HepG2 (cell line): ENCODE data around the gene ST13. TPM values are rescaled to one million over a fixed set of nuclear protein-coding genes. Genes with fewer than 3 reads are reported as not detected.

Experiments used
- ARID3A ChIP-seq: IDR thresholded peaks from 2 replicates; pipeline ENCODE4 v1.6.1; 2012; ENCODE audit warnings: low read depth, low read length, improper control_type of control experiment
- GMEB1 ChIP-seq: sonication (generic); formaldehyde crosslinking; IDR thresholded peaks from 2 replicates; pipeline ENCODE4 v1.5.1; 2020; ENCODE audit warnings: missing genetic modification reagents, mild to moderate bottlenecking, borderline replicate concordance
- LCORL ChIP-seq, 2 experiments: fragments of 450-650 bp in 1 of 2; sonication (generic) in 1 of 2; formaldehyde crosslinking in 1 of 2; IDR thresholded peaks; 2 replicates each; pipeline versions ENCODE4 v1.5.0 to v1.6.1; 2017 to 2020; ENCODE audit warnings: antibody characterized with exemption in 1 of 2, missing genetic modification reagents in 1 of 2
- MAFF ChIP-seq: IDR thresholded peaks from 2 replicates; pipeline ENCODE4 v1.6.1; 2011; ENCODE audit warnings: low read depth, low read length, improper control_type of control experiment
- NPAS2 ChIP-seq: sonication (generic); formaldehyde crosslinking; IDR thresholded peaks from 2 replicates; pipeline ENCODE4 v1.8.0; 2022; ENCODE audit warnings: mild to moderate bottlenecking, missing genetic modification reagents, borderline replicate concordance
- POLR2AphosphoS5 ChIP-seq: IDR thresholded peaks from 2 replicates; pipeline ENCODE4 v1.6.1; 2012; ENCODE audit warnings: low read depth, low read length
- TBX3 ChIP-seq: fragments of 450-650 bp; IDR thresholded peaks from 2 replicates; pipeline ENCODE4 v1.6.1; 2017; ENCODE audit warnings: antibody characterized with exemption, mild to moderate bottlenecking, inconsistent platforms, borderline replicate concordance
- TFAP4 ChIP-seq: sonication (generic); IDR thresholded peaks from 2 replicates; pipeline ENCODE4 v1.6.1; 2016; ENCODE audit warnings: low read depth, borderline replicate concordance
- TP53 ChIP-seq: sonication (generic); formaldehyde crosslinking; conservative IDR thresholded peaks from 2 replicates; pipeline ENCODE4 v1.4.0; 2020; ENCODE audit warnings: missing genetic modification reagents
- TSC22D2 ChIP-seq: sonication (generic); formaldehyde crosslinking; IDR thresholded peaks from 2 replicates; pipeline ENCODE4 v1.5.1; 2020; ENCODE audit warnings: missing genetic modification reagents, mild to moderate bottlenecking, borderline replicate concordance
- ZBTB4 ChIP-seq: sonication (generic); formaldehyde crosslinking; IDR thresholded peaks from 2 replicates; pipeline ENCODE4 v1.4.0; 2020; ENCODE audit warnings: missing genetic modification reagents, mild to moderate bottlenecking, borderline replicate concordance
- ZBTB7A ChIP-seq: sonication (generic); formaldehyde crosslinking; IDR thresholded peaks from 2 replicates; pipeline ENCODE4 v1.8.0; 2022; ENCODE audit warnings: mild to moderate bottlenecking, missing genetic modification reagents
- ZC3H4 ChIP-seq: sonication (generic); formaldehyde crosslinking; IDR thresholded peaks from 2 replicates; pipeline ENCODE4 v1.4.0; 2020; ENCODE audit warnings: missing genetic modification reagents, borderline replicate concordance
- ZFYVE20 ChIP-seq: sonication (generic); formaldehyde crosslinking; IDR thresholded peaks from 2 replicates; pipeline ENCODE4 v1.8.0; 2023; ENCODE audit warnings: low read depth, mild to moderate bottlenecking, moderate library complexity, missing genetic modification reagents, borderline replicate concordance
- ZNF317 ChIP-seq: sonication (generic); formaldehyde crosslinking; IDR thresholded peaks from 2 replicates; pipeline ENCODE4 v1.5.0; 2020; ENCODE audit warnings: mild to moderate bottlenecking, missing genetic modification reagents
- ZNF335 ChIP-seq: sonication (generic); formaldehyde crosslinking; IDR thresholded peaks from 2 replicates; pipeline ENCODE4 v1.4.0; 2020; ENCODE audit warnings: missing genetic modification reagents
- ZNF547 ChIP-seq: sonication (generic); formaldehyde crosslinking; IDR thresholded peaks from 2 replicates; pipeline ENCODE4 v1.5.1; 2020; ENCODE audit warnings: mild to moderate bottlenecking, missing genetic modification reagents
- polyA plus RNA-seq, 8 experiments: library from polyadenylated mRNA; depleted of rRNA in 3 of 8; stranded (reverse) in 7 of 8; unstranded in 1 of 8; fragments of >200 nt; fragmentation: Illumina TruSeq in 4 of 8; extraction: Trizol in 4 of 8; gene quantifications; 2 replicates each; pipeline versions ENCODE4 v1.2.1 to v1.2.3, GENCODE V29; 2011 to 2016; ENCODE audit warnings: low read depth in 4 of 8, missing spikeins in 1 of 8, mixed read lengths in 1 of 8; ENCODE audit not compliant: insufficient read depth in 1 of 8
- total RNA-seq, 5 experiments: library from RNA; depleted of rRNA; stranded (reverse); fragments of >200 nt; fragmentation: Illumina TruSeq; extraction: Trizol; gene quantifications; 2 replicates each; pipeline ENCODE4 v1.2.3, GENCODE V29; 2016; ENCODE audit warnings: low read depth in 1 of 5

Gene ST13
- total and polyA plus RNA-seq, 2 of the 13 experiments (the other 11 are each of a cell fraction or from before 2014, with no cell fraction given) = 110 to 274 TPM

GRCh38 chr22:40856513-40857308 lies at the start of gene ST13, which contains the start of gene XPNPEP3 (continued):
- TF ChIP-seq ZNF335 (CRISPR knock-in tag) (peak; percentile 100), GMEB1 (CRISPR knock-in tag) (peak; percentile 88), ZC3H4 (CRISPR knock-in tag) (no peak), MAFF (no peak), ZBTB4 (no peak; the same call in 1 of the 2 replicates), ZBTB7A (CRISPR knock-in tag) (peak; percentile 94), POLR2AphosphoS5 (peak; percentile 77), TSC22D2 (CRISPR knock-in tag) (no peak), ZNF317 (CRISPR knock-in tag) (peak; percentile 11; the same call in 1 of the 2 replicates), TP53 (no peak), TFAP4 (no peak), ARID3A (no peak), LCORL (IDR thresholded peaks at IDR 0.05) (no peak), LCORL (CRISPR knock-in tag; IDR thresholded peaks at IDR 0.05) (peak; percentile 29; the same call in 1 of the 2 replicates), NPAS2 (CRISPR knock-in tag) (peak; percentile 60; the same call in 1 of the 2 replicates), ZNF547 (CRISPR knock-in tag) (peak; percentile 81; the same call in 1 of the 2 replicates), ZFYVE20 (CRISPR knock-in tag) (no peak), TBX3 (no peak)
